DMS 273 (cell line): ENCODE results near the gene SREBF2.
A peak's percentile ranks its signal among the peaks of the same experiment; 100 is the strongest.
"Not testable (repeated sequence)": the region's sequence is repeated elsewhere in the genome, so short reads cannot be mapped to it uniquely, and the experiment has no call there.

Source experiments
- DNase-seq: peaks from one replicate; lab custom pipeline; 2025; ENCODE audit not compliant: unreplicated experiment; lab: John Stamatoyannopoulos, UW

SREBF2 gene

DNA sequence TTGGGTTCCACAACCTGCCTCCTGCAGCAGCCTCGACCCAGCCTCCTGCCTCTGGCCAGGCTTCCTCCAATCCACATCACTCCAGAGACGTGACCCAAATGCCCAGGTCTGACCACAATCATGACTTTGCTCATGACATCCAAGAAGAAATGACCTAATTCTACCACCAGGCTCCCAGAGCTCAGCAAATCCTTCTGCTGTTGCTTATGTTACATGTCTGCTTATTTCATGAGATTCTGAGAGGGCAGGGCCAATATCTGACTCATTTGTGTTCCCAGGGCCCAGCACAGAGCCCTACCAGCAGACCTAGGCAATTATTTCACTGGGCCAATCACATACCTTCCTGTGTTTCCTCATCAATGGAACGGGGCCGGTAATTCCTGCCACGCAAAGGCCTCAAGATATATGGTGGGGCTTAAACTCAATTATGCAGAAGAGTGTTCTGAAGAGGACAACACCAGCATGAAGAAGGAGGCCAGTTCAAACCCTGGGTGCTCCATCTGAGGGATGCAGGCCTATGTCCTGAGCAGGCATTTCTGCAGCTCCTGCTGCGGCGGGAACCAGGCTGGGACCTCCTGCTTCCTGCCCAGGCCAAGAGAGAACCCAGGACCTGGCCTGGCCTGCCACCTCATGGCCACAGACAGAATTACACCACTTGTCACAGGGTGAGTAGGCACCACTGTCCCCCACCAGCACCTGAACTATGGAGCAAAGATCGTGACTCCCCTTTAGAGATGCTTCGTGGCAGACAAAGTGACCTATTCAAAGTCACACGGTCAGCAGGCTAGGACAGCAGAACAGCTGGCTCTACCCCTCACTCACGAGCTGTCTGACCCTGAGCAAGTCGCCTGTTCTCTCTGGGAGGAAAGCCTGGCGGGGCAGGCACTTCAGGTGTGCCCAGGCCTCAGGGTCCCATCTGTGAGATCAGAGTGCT lies 108.2 kb downstream of the SREBF2 start:
- peak; percentile 80 for DNase-seq

DNA sequence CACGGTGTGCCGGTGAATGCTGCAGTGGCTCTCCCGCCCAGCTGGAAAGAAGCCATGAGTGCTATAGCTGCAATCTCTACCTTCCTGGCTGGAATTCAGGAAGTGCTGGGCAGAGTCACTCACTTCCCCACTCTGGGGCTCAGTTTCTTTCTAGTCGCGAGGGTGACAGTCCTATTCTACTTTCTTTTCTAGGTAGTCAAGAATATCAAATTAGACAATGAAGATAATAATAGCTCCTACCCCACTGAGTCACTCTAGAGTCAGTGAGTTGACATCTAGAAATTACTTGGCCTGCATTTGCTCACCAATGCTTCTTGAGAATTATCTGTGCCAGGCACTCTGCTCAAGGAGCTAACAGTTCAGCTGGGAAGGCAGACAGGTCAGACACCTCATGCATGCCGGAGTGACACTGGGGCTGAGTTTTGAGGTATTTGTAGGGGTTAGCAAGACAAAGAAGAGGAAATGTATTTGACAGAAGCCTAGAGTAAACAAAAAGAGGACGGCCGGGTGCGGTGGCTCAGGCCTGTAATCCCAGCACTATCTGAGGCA lies 110.8 kb downstream of the SREBF2 start:
- DNase-seq, result no peak

- peak; percentile 96 for DNase-seq
Measured at GRCh38 chr22:41946629-41947423, 113.9 kb downstream of the SREBF2 start, which contains the start of gene CENPM. Gene CENPM, minus strand, starts transcription at chr22:41947152. Its CDS starts 76 bp downstream, at chr22:41947076.

DNA sequence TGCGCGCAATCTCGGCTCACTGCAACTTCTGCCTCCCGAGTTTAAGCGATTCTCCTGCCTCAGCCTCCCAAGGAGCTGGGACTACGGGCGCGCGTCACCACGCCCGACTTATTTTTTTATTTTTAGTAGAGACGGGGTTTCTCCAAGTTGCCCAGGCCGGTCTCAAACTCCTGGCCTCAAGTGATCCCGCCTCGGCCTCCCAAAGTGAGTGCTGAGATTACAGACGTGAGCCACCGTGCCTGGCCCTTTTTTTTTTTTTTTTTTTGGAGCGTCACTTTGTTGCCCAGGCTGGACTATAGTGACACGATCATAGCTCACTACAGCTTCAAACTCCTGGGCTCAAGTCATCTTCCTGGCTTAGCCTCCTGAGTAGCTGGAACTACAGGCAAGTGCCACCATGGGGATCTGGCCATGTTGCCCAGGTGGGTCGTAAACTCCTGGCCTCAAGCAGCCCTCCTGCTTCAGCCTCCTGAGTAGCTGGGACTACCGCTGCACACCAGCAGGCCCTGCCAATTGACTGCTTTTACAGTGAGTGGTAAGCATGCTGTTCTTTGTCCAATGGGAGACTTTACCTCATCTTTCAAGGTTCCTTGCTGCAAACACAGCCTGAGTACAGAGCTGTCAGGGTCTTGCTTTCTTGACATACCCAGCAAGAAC lies 114.6 kb downstream of the SREBF2 start:
- peak; percentile 18 for DNase-seq

- no peak for DNase-seq
Measured at GRCh38 chr22:41948142-41948541, 115.2 kb downstream of the SREBF2 start.

GRCh38 chr22:41948928-41949296 lies 116.0 kb downstream of the SREBF2 start:
- not testable (repeated sequence) for DNase-seq

- no peak for DNase-seq
Measured at GRCh38 chr22:41949297-41949965, 116.5 kb downstream of the SREBF2 start.

DNA sequence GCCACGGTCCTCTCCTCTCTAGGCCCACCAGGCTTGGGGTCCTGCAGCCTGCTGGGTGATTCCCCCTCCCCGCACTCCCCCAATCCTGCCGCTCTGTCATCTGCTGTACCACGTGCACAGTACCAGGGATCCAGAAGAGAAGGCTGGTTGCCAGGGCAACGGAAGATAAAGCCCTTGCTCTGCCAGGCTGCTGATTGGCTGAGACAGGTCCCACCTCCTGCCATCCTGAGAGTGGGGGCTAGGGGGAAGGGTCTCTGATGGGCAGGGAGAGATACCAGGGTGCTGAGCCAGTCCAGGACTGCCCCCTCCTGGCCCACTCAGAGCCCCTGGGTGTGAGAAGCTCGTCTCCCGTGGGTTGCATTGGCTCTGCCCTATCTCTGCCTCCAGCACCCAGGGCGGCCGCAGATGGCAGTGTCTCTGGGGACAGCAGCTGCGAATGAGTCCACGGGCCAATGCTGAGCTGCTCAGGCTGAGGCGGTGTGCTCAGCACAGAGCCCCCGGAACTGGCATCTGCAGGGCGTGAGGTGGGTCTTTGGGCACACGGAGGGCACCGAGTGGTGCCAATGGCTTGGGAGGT lies 119.1 kb downstream of the SREBF2 start, which contains the start of gene SMIM45:
Gene SMIM45, plus strand, starts transcription at position 253 of the 577 bp plus-strand sequence.
- DNase-seq, result peak; percentile 42

- DNase-seq, result no peak
Measured at GRCh38 chr22:41952713-41953112, 119.8 kb downstream of the SREBF2 start.
